ENCODE measurements around the gene PI4KB.

PI4KB gene

GRCh38 chr1:151286619-151287340, 40.4 kb downstream of the PI4KB start:
- DNase-seq = no peak
- no peaks in the 10 kb centered on the region for H3K27me3 ChIP-seq (replicated peaks in 2 of 5; ENCODE audit: control insufficient read depth in 4 of 5, insufficient read depth in 5 of 5, low read length in 4 of 5)
- no peak overlapping the region for H3K4me3 ChIP-seq (ENCODE audit: control insufficient read depth in 1 of 7, extremely low read depth in 1 of 7, insufficient read depth in 4 of 7, low read depth in 2 of 7, low read length in 6 of 7)
- H3K9me3 ChIP-seq (ENCODE audit: control extremely low read depth in 1 of 5, control insufficient read depth in 4 of 5, insufficient read depth in 2 of 5, low read depth in 1 of 5, low read length in 4 of 5) = no peaks in the 10 kb centered on the region
- 98% methylated on average over 9 of the region's 10 CpGs for WGBS (ENCODE audit: insufficient coverage)
- ChIA-PET CTCF (no interaction called here), POLR2A (no interaction called here)
- H3K27ac ChIP-seq (ENCODE audit: insufficient read depth in 1 of 2, low read depth in 1 of 2, low read length in 2 of 2, poor library complexity in 1 of 2, severe bottlenecking in 2 of 2) = no peak overlapping the region
- peaks cover 5 to 61% (median 51%) of the 10 kb centered on the region in 4 experiments for H3K36me3 ChIP-seq (ENCODE audit: control insufficient read depth in 4 of 4, insufficient read depth in 4 of 4, low read length in 3 of 4)
- H3K4me1 ChIP-seq (ENCODE audit: control extremely low read depth in 1 of 4, control insufficient read depth in 4 of 4, insufficient read depth in 4 of 4, low read length in 3 of 4) = peaks cover 3 to 25% (median 19%) of the 10 kb centered on the region in 4 experiments

- WGBS (ENCODE audit: insufficient coverage) = 40% methylated on average over 1 of the region's 2 CpGs
- Histone ChIP-seq H3K9me3 (ENCODE audit: control extremely low read depth in 1 of 5, control insufficient read depth in 4 of 5, insufficient read depth in 2 of 5, low read depth in 1 of 5, low read length in 4 of 5) (no peaks in the 10 kb centered on the region), H3K4me3 (ENCODE audit: control insufficient read depth in 1 of 7, extremely low read depth in 1 of 7, insufficient read depth in 4 of 7, low read depth in 2 of 7, low read length in 6 of 7) (peak overlapping the region in 4 of 7 experiments; percentile 73 to 96 (median 90)), H3K36me3 (ENCODE audit: control insufficient read depth in 4 of 4, insufficient read depth in 4 of 4, low read length in 3 of 4) (peaks cover 5 to 37% (median 33%) of the 10 kb centered on the region in 4 experiments), H3K4me1 (ENCODE audit: control extremely low read depth in 1 of 4, control insufficient read depth in 4 of 4, insufficient read depth in 4 of 4, low read length in 3 of 4) (peaks cover 3 to 29% (median 28%) of the 10 kb centered on the region in 4 experiments), H3K27ac (ENCODE audit: insufficient read depth in 1 of 2, low read depth in 1 of 2, low read length in 2 of 2, poor library complexity in 1 of 2, severe bottlenecking in 2 of 2) (peak overlapping the region; percentile 70 to 94), H3K27me3 (replicated peaks in 2 of 5; ENCODE audit: control insufficient read depth in 4 of 5, insufficient read depth in 5 of 5, low read length in 4 of 5) (no peaks in the 10 kb centered on the region)
- ChIA-PET POLR2A (no interaction called here), CTCF (interaction anchor here (0.8 to 1.7 kb wide), 4 partner anchors 12 to 184 kb away, joined by 3 to 5 read pairs (median 3); no protein-coding TSS in a partner anchor)
- DNase-seq = no peak
Measured at GRCh38 chr1:151284013-151284577, 43.1 kb downstream of the PI4KB start.

GRCh38 chr1:151282883-151283725, 44.1 kb downstream of the PI4KB start:
- peaks cover 5 to 27% (median 26%) of the 10 kb centered on the region in 4 experiments for H3K36me3 ChIP-seq (ENCODE audit: control insufficient read depth in 4 of 4, insufficient read depth in 4 of 4, low read length in 3 of 4)
- 6% methylated on average over 39 of the region's 44 CpGs for WGBS (ENCODE audit: insufficient coverage)
- H3K4me3 ChIP-seq (ENCODE audit: control insufficient read depth in 1 of 7, extremely low read depth in 1 of 7, insufficient read depth in 4 of 7, low read depth in 2 of 7, low read length in 6 of 7) = peak overlapping the region; percentile 64 to 96 (median 83)
- H3K4me1 ChIP-seq (ENCODE audit: control extremely low read depth in 1 of 4, control insufficient read depth in 4 of 4, insufficient read depth in 4 of 4, low read length in 3 of 4) = peaks cover 3 to 29% (median 28%) of the 10 kb centered on the region in 4 experiments
- peak overlapping the region; percentile 70 to 94 for H3K27ac ChIP-seq (ENCODE audit: insufficient read depth in 1 of 2, low read depth in 1 of 2, low read length in 2 of 2, poor library complexity in 1 of 2, severe bottlenecking in 2 of 2)
- ChIA-PET POLR2A (interaction anchor here (0.8 to 1.1 kb wide), 3 partner anchors 11 to 116 kb away, joined by 3 to 4 read pairs (median 3); partner anchors contain the start of genes PSMB4 and VPS72), CTCF (interaction anchor here (0.8 to 1.7 kb wide), 4 partner anchors 13 to 183 kb away, joined by 3 to 5 read pairs (median 3); no protein-coding TSS in a partner anchor)
- no peaks in the 10 kb centered on the region for H3K27me3 ChIP-seq (replicated peaks in 2 of 5; ENCODE audit: control insufficient read depth in 4 of 5, insufficient read depth in 5 of 5, low read length in 4 of 5)
- DNase-seq = peak; percentile 17 to 61 (median 53)
- H3K9me3 ChIP-seq (ENCODE audit: control extremely low read depth in 1 of 5, control insufficient read depth in 4 of 5, insufficient read depth in 2 of 5, low read depth in 1 of 5, low read length in 4 of 5) = no peaks in the 10 kb centered on the region

GRCh38 chr1:151281969-151282882, 45.0 kb downstream of the PI4KB start, which contains the start of gene ZNF687:
ZNF687 (plus strand) TSS chr1:151282299; CDS start chr1:151286292, 3,993 bp downstream.
- H3K27me3 ChIP-seq (replicated peaks in 2 of 5; ENCODE audit: control insufficient read depth in 4 of 5, insufficient read depth in 5 of 5, low read length in 4 of 5) = no peaks in the 10 kb centered on the region
- peak; percentile 100 for DNase-seq
- no peaks in the 10 kb centered on the region for H3K9me3 ChIP-seq (ENCODE audit: control extremely low read depth in 1 of 5, control insufficient read depth in 4 of 5, insufficient read depth in 2 of 5, low read depth in 1 of 5, low read length in 4 of 5)
- H3K27ac ChIP-seq (ENCODE audit: insufficient read depth in 1 of 2, low read depth in 1 of 2, low read length in 2 of 2, poor library complexity in 1 of 2, severe bottlenecking in 2 of 2) = peak within 1 kb of the TSS; percentile 90 to 94
- POLR2A ChIA-PET = interaction anchor here (0.6 to 1.5 kb wide), 7 partner anchors 12 to 93 kb away, joined by 3 to 5 read pairs (median 4); partner anchors contain the start of genes PI4KB, PSMD4 and VPS72
- H3K4me1 ChIP-seq (ENCODE audit: control extremely low read depth in 1 of 4, control insufficient read depth in 4 of 4, insufficient read depth in 4 of 4, low read length in 3 of 4) = peaks cover 7 to 35% (median 30%) of the 10 kb centered on the region in 4 experiments
- peaks cover 1 to 19% (median 18%) of the 10 kb centered on the region in 4 experiments for H3K36me3 ChIP-seq (ENCODE audit: control insufficient read depth in 4 of 4, insufficient read depth in 4 of 4, low read length in 3 of 4)
- WGBS (ENCODE audit: insufficient coverage) = under 1% methylated on average over 54 of the region's 74 CpGs
- CTCF ChIA-PET = interaction anchor here (0.6 to 1.7 kb wide), 9 partner anchors 11 to 1064 kb away, joined by 3 to 7 read pairs (median 4); partner anchors contain the start of gene PSMD4
- H3K4me3 ChIP-seq (ENCODE audit: control insufficient read depth in 1 of 7, extremely low read depth in 1 of 7, insufficient read depth in 4 of 7, low read depth in 2 of 7, low read length in 6 of 7) = peak within 1 kb of the TSS; percentile 64 to 96 (median 83)

- peak; percentile 91 to 96 (median 95) for DNase-seq
- peaks cover 0 to 11% (median 10%) of the 10 kb centered on the region in 4 experiments for H3K36me3 ChIP-seq (ENCODE audit: control insufficient read depth in 4 of 4, insufficient read depth in 4 of 4, low read length in 3 of 4)
- under 1% methylated on average over 41 of the region's 48 CpGs for WGBS (ENCODE audit: insufficient coverage)
- no peaks in the 10 kb centered on the region for H3K9me3 ChIP-seq (ENCODE audit: control extremely low read depth in 1 of 5, control insufficient read depth in 4 of 5, insufficient read depth in 2 of 5, low read depth in 1 of 5, low read length in 4 of 5)
- ChIA-PET POLR2A (interaction anchor here (0.6 to 1.5 kb wide), 5 partner anchors 14 to 92 kb away, joined by 3 to 5 read pairs (median 4); partner anchors contain the start of genes PI4KB, PSMD4 and VPS72), CTCF (interaction anchor here (0.6 to 1.6 kb wide), 9 partner anchors 11 to 1063 kb away, joined by 3 to 7 read pairs (median 4); partner anchors contain the start of gene PSMD4)
- H3K4me3 ChIP-seq (ENCODE audit: control insufficient read depth in 1 of 7, extremely low read depth in 1 of 7, insufficient read depth in 4 of 7, low read depth in 2 of 7, low read length in 6 of 7) = peak overlapping the region; percentile 64 to 96 (median 83)
- H3K27me3 ChIP-seq (replicated peaks in 2 of 5; ENCODE audit: control insufficient read depth in 4 of 5, insufficient read depth in 5 of 5, low read length in 4 of 5) = no peaks in the 10 kb centered on the region
- peak overlapping the region; percentile 90 to 94 for H3K27ac ChIP-seq (ENCODE audit: insufficient read depth in 1 of 2, low read depth in 1 of 2, low read length in 2 of 2, poor library complexity in 1 of 2, severe bottlenecking in 2 of 2)
- H3K4me1 ChIP-seq (ENCODE audit: control extremely low read depth in 1 of 4, control insufficient read depth in 4 of 4, insufficient read depth in 4 of 4, low read length in 3 of 4) = peaks cover 7 to 43% (median 30%) of the 10 kb centered on the region in 4 experiments
Measured at GRCh38 chr1:151281225-151281968, 45.8 kb downstream of the PI4KB start.
